GM11168 (cell line): ENCODE data around the gene INO80.
"Not testable (repeated sequence)": the region's sequence is repeated elsewhere in the genome, so short reads cannot be mapped to it uniquely, and the experiment has no call there.

Experiments
- in situ Hi-C: fragments of 300-500 bp; cut with MboI; formaldehyde crosslinking; loops from one replicate; pipeline ENCODE4 v1.12.0; 2022; ENCODE audit warnings: low sequenced_read_pairs; ENCODE audit not compliant: unreplicated experiment

Gene INO80

DNA sequence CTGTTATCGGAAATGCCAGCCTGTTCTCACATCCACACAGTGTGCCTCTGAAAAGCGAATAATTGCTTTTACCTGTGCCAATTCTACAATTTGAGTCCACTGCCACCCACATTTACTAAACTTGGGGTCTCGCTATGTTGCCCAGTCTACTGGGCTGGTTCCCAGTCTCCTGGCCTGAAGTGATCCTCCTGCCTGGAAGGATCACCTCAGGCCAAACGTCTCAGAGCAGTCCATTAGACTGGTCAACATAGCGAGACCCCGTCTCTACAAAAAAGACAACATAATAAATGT is 827 bp upstream of the INO80 start:
- in situ Hi-C loops: no loop called here

DNA sequence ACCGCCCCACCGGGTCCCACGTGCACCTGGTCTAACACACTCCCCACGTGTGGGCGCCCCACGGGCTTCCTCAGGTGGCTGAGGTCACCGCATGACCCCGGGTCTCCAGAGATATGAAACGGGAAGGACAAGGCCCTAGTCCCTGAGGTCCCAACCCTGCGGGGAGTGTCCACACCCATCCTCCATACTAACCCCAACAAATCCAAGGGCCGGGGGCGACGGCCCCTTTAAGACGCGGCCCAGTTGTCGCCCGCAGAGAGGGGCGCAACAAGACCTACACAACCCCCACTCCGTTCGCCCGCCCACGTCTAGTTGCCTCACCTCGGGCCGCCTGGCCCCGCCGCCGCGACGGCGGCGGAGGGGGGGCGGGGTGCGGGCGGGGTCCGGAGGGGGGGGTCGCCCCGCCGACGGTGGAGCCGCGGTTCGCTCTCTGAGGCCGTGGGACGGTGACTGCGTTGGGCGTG is 396 bp downstream of the INO80 start:
- in situ Hi-C loops: no loop called here

DNA sequence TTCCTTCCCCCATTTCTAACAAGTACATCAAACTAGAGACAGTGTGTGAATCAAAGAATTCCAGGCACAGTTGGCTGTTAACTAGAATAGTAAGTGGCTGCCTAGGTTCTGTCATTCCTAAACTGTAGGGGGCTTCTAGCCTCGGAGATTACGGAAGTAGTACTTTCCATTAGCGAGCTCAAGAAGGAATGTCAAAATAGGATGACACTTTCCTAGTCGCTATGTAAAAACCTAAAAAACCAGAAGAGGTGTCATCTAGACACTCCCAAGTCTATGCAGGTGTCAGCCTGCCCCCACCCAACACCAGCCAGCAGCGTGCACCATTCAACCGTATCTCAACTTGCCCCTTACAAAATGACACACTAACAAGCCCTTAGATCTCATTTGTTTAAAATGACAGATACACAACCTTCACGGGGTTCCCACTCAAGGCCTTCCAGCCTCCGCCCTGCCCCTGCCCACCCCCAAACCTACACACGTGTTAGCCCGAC is 874 bp downstream of the INO80 start:
- in situ Hi-C loops: no loop called here

DNA sequence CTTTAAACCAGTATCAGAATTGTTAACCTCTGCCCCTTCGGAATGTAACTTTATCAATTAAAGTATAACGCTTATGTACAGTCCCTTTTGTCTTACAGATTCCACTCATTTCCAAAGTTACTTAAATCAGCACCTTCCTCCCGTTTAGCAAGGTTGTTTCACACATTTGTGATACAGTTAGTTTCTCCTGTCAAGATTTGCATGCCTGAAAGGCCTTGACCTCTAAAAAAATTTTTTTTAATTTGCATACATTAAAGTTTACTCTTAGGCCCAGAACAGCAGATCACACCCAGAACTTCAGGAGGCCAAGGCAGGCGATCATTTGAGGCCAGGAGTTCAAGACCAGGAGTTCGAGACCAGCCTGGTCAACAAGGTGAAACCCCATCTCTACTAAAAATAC is 9.1 kb downstream of the INO80 start:
- in situ Hi-C loops: no loop called here

DNA sequence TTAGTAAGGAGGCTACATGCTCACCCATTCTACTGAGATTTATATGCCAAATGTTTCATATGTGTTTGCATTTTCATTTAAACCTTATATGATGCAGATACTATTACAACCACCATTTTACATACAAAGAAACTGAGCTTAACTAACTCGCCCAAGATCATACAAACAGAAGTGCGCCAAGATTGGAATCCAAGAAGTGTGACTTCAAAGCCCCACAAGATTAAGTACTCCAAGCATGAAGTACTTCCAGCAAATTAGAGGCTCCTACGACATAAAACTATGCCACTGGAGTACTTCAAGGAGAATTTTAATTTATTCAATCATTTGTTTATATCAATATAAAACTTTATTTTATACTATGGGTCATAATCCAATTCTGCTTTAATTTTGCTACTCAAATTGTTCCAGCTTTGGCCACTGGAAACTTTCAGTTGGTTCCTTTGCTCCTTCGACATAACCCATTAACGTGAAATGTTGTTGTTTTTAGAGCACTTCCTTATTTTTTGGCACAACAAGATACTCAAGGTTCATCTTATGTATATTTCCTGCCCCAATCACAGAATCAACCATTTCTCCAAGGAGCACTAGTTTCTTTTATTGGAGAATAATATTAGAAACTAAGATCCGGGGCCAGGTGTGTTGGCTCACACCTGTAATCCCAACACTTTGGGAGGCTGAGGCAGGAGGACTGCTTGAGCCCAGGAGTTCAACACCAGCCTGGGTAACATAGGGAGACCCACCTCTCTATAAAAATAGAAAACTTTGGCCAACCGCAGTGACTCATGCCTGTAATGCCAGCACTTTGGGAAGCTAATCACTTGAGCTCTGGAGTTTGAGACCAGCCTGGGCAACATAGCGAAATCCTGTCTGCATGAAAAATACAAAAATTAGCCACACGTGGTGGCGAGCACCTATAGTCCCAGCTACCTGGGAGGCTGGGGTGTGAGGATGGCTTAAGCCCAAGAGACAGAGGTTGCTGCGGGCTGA is 10.4 kb downstream of the INO80 start:
- in situ Hi-C loops: no loop called here

DNA sequence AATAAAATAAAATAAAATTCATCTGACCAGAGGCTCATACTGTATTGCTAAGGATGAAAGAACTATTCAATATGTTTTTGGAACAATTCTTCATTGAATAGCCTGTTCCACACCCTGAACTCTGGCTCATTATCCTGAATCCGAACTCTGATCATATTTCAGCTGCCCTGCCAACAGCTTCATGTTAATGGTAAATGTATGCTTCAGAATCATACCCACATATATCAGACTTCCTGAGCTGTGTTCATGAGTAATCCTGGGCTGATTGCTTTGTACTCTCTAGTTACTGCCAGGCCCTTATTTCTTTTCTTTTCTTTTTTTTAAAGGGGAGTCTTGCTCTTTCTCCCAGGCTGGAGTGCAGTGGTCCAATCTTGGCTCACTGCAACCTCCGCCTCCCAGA is 11.8 kb downstream of the INO80 start:
- in situ Hi-C loops: no loop called here

DNA sequence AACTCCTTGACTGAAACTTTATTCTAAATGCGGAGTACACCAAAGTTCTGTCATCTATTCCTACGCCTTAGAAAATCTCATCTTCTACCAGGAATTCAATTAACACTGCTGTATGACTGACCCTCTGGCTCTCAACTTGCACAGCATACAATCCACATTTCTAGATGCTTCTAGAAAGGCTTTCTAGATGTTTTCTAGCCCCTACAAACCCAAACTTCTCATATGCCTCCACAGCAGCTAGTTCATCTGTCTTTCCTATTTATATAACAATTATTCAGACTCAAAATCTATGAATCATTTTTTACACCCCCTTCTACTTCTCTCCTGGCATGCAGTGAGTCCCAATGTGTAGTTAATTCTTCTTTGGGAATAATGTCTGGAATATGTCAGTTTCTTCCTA is 13.2 kb downstream of the INO80 start:
- in situ Hi-C loops: no loop called here

DNA sequence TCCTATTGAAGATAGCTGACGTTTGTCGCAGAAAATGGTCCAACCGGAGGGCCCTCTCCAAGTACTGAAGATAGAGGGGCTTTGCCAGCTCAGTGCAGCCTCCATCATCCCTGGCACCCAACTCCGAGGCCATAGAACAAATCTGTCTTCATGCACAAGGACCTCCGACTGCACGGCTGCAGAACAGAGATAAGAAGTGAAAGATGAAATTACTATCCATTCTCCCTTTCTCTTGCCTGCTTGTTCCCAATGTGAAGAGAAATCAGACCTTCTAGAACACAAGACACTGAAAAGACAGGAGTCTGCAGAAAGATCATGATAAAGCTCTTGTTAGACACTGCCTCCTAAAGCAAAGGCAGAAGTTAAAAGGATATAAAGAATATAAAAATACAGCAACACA is 19.9 kb downstream of the INO80 start:
- in situ Hi-C loops: no loop called here

DNA sequence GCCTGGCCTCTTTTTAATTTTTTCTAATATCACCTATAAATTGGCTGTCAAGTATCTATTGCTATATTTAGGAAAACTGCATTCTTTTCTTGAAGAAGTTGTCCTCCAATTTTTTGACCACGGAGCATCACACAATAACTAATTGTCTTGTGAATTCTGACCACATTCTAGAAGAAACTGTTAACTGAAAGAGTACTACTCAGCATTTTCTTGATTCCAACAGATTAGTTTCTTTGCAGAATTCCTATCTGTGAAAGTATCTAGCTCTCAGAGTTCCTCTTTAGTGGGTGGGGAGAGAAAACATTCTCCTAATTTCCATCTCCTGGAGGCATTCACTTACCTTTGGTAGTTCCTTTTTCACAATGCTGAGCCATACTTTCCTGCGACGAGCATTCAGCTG is 31.1 kb downstream of the INO80 start:
- in situ Hi-C loops: no loop called here

DNA sequence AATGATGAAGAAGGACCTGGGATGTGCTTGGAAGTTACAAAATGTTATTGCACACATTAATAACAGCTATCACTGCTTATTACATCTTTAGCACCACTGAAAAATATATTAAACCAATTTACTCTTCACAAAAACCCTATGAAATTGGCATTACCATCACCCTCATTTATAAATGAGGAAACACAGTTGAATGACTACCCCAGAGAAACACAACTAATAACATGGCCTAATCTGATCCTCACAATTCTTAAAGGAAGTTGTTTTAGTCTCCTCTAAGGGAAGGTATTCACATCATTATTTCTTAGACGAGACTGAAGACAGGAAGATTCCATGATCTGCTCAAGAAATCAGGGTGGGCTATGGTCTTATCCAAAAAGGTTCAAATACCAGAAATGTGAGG is 35.9 kb downstream of the INO80 start:
- in situ Hi-C loops: no loop called here

DNA sequence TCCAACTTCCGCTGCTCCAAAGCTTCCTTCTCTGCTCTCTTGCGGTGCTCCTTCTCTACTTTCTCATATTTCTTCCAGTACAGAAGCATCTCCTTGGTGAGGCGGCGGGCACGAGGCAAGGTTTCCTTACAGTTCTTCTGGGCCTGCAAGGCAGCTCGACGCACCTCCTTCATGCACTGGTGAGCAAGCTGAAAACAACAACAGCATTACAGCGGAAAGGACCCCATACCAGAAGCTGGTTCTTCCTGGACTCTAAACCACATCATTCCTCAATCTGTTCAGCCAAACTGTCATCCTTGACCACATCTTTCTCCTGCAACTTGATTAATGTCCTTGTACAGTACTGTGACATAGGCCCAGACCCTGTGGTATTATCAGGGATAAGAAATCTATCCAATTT is 36.4 kb downstream of the INO80 start:
- in situ Hi-C loops: no loop called here

DNA sequence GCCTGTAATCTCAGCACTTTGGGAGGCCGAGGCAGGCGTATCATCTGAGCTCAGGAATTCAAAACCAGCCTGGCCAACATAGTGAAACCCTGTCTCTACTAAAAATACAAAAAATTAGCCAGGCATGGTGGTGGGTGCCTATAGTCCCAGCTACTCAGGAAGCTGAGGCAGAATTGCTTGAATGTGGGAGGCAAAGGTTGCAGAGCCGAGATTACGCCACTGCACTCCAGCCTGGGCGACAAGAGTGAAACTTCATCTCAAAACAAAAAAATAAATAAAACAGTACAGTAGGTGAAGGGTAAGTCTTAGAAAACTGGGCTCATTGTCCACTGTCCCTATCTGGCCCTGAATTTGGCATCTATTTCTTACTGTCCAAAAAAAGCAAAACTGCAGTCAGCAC is 37.2 kb downstream of the INO80 start:
- in situ Hi-C loops: not testable (repeated sequence)

DNA sequence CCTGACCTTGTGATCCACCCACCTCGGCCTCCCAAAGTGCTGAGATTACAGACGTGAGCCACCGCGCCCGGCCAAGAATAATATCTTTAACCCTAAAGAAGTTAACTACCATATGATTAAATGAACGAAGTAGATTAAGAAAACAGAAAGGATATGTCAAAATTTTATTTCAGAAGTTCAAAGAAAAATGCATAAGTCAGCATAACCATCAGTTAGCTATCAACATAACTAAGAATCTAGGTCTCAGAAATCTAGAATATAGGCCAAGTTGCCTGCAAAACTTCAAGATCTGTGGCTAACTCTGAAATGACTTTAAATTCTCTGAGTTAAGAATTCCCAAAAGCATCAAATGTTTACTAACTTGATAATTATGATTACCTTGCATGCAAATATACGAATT is 38.0 kb downstream of the INO80 start:
- in situ Hi-C loops: no loop called here

DNA sequence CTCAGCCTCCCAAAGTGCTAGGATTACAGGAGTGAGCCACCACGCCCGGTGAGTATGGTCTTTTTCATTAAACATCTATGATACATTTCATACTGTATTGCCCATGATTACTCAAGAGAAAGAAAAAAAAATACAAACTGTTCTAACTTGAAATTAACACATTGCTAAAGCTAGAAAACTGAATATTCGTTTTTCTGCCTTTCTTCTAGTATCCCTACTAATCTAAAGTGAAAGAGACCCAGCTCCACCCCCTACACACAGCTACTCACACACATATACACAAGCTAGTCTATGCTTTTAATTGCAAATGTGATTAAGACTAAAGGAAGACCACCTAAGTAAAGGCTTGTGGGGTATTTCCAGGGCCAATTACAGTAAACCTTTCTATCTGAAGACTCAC is 43.1 kb downstream of the INO80 start:
- in situ Hi-C loops: no loop called here

DNA sequence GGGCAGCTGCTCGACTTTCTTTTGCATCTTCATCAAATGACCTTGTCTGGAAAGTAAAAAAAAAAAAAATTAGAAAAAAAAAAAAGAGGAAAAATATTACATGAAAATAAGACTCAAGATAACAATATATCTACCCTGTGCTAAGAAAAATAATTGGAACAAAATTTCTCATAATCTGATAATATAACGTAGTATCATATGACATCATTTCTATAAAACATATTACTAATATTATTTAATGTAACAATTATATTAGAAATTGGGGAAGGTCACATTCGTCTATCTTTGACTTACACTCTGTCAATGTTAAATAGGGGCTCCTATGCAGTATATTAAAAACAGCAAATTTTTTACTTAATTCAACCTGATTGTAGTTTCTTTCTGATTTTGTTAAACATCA is 44.1 kb downstream of the INO80 start:
- in situ Hi-C loops: no loop called here

DNA sequence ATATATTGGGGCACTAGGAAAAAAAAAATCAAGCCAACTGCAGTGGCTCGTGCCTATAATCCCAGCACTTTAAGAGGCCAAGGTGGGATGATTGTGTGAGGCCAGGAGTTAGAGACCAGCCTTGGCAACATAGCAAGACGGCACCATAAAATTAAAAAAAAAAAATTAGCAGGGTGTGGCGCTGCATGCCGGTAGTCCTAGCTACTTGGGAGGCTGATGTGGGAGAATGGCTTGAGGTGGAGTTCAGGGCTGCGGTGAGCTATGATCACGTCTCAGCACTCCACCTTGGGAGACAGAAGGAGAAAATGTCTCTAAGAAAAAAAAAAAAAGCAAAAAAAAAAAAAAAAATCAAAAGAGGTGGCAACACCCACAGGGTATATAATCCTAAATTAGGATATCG is 49.6 kb downstream of the INO80 start:
- in situ Hi-C loops: no loop called here

DNA sequence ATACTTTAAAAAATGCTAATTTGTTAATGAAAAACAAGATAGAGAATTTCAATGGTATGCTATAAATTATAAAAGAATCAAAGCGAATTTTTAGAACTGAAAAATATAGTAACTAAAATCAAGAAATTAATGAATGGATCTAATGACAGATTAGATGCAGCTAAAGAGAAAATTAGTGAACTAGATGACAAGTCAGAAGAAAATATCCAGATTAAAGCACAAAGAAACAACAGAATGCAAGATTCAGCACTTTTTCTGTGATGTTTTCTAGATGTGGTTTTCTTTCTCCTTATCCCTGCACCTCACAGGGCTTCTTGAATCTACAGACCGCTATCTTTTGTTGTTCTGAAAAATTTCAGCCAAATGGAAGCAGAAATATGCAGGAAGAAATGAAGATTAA is 54.4 kb downstream of the INO80 start:
- in situ Hi-C loops: no loop called here

DNA sequence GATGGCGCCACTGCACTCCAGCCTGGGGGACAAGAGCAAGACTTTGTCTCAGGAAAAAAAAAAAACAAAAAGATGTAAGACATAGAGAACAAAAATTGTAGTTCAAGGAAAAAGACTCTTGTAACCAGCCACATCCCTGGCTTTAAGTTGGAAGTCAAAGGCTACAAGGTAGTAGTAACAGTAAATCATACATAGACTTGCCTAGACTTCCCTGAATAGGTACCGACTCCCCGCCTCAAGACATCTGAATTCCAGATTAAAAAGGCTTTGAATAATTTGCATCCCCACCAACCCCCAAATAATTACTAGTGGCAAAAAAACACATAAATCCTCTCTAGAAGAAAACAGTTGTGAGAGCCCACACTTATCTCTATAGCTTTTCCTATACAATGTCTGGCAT is 55.6 kb downstream of the INO80 start:
- in situ Hi-C loops: no loop called here

DNA sequence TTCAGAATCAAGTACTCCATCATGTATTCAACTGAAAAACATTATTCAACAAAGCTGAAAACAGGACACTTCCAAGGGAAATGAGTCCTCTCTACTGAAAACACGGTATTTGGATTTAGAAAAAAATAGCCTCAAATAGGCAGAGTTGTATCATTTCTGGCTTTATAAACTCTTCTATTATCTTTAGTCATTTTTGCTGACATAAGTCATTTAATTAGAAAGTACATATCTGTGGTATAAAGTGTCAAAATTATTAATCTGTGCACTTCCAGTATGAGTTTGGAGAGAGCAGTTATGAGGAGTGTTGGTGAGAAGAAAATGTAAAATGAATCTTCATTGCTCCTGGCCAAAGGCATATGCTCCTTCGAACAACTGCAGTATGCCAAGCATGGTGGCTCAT is 59.3 kb downstream of the INO80 start:
- in situ Hi-C loops: no loop called here

DNA sequence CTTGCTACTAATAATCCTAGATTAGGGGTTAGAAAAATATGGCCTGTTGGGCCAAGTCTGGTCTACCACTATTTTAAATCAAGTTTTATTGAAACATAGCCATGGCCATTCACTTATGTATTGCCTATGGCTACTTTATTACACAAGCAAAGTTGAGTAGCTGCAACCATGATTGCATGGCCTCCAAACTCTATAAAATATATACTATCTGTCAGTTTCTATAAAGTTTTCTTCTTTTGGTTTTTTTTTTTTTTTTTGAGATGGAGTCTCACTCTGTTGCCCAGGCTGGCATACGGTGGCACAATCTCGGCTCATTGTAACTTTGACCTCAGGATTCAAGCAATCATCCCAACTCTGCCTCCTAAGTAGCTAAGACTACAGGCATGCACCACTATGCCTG is 60.4 kb downstream of the INO80 start:
- in situ Hi-C loops: no loop called here

DNA sequence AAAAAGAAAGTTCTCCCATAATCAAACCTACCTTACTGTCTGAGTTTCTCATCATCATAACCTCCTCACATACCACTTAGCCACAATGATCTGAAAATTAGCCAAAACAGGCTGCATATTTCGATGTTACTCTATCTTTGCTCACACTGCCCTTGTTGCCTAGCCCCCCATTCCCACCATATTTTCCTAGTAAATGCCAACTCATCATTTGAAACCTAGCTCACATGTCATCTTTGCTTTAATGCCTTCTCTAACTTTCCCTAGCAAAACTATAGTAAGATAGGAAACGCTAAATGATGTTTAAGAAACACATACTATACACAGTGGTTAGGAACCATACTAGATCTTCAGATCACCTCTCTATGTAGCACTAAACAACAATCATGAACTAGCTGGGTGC is 64.9 kb downstream of the INO80 start:
- in situ Hi-C loops: no loop called here

DNA sequence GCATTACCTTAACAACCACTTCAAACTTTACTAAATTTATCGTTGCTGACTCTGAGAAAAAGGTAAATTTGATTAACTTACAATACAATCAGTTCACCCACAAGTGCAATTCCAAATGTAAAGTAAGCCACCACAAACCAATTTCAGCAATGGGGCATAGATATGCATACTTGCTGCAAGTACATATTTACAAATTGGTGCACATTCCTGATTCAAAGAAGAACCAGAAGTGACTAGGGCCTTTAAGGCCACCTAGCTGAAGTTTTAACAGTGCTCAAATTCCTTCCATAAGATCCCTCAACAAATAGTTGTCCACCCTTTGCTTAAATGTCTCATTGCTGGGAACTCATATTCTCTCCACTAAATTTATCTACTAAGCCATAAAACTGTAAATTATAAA is 67.2 kb downstream of the INO80 start:
- in situ Hi-C loops: no loop called here
